Stimulated activated effector memory CD8-positive, alpha-beta T cell treated with anti-CD3 and anti-CD28 coated beads, Interleukin-12 subunit alpha, Interleukin-12 subunit beta, amount 100 ng/mL, for 72 hours (primary cell): ENCODE results near the gene FOXJ2.
"Not testable (repeated sequence)": the region's sequence is repeated elsewhere in the genome, so short reads cannot be mapped to it uniquely, and the experiment has no call there.

Experiments
- ATAC-seq: fragments of 150-1000 bp; cut with Tn5 transposase; 2 replicates; pipeline ENCODE4 v1.10.0; 2021
- DNase-seq, 2 donors: peaks; one replicate each; pipeline ENCODE4 v3.0.0; 2021 to 2022; ENCODE audit warnings: low spot score in 2 of 2
- H3K27ac Mint-ChIP-seq: one replicate; pipeline ENCODE4 v1.8.0; 2022; ENCODE audit warnings: mild to moderate bottlenecking, mixed read lengths
- H3K36me3 Mint-ChIP-seq: one replicate; pipeline ENCODE4 v1.8.0; 2022; ENCODE audit warnings: mild to moderate bottlenecking, mixed read lengths
- H3K4me1 Mint-ChIP-seq: one replicate; pipeline ENCODE4 v1.8.0; 2022; ENCODE audit warnings: mixed read lengths
- H3K4me3 Mint-ChIP-seq: one replicate; pipeline ENCODE4 v1.8.0; 2022; ENCODE audit warnings: mild to moderate bottlenecking, mixed read lengths
- H3K9me3 Mint-ChIP-seq: one replicate; pipeline ENCODE4 v1.8.0; 2022; ENCODE audit warnings: mixed read lengths

FOXJ2 gene

GRCh38 chr12:8014836-8015235 lies 17.7 kb upstream of the FOXJ2 start:
- Mint-ChIP-seq H3K9me3 (no peaks in the 10 kb centered on the region), H3K4me1 (no peaks in the 10 kb centered on the region), H3K27ac (no peak overlapping the region), H3K4me3 (no peak overlapping the region), H3K36me3 (no peaks in the 10 kb centered on the region)
- no peak for DNase-seq
- ATAC-seq, result no peak

- H3K9me3 Mint-ChIP-seq, ATAC-seq, DNase-seq, H3K27ac Mint-ChIP-seq, H3K4me1 Mint-ChIP-seq, H3K36me3 Mint-ChIP-seq: not testable (repeated sequence)
- peak overlapping the region; percentile 57 for H3K4me3 Mint-ChIP-seq
Measured at GRCh38 chr12:8018213-8018612, 14.3 kb upstream of the FOXJ2 start.

- H3K4me3 Mint-ChIP-seq, result peak overlapping the region; percentile 57
- H3K9me3 Mint-ChIP-seq, result no peaks in the 10 kb centered on the region
- H3K36me3 Mint-ChIP-seq, result no peaks in the 10 kb centered on the region
- no peak overlapping the region for H3K27ac Mint-ChIP-seq
- ATAC-seq (peak; percentile 76), DNase-seq (peak; percentile 13 to 72)
- no peaks in the 10 kb centered on the region for H3K4me1 Mint-ChIP-seq
Measured at GRCh38 chr12:8018666-8019581, 13.6 kb upstream of the FOXJ2 start.

- no peaks in the 10 kb centered on the region for H3K9me3 Mint-ChIP-seq
- peaks cover 6% of the 10 kb centered on the region for H3K4me1 Mint-ChIP-seq
- H3K36me3 Mint-ChIP-seq, result peaks cover 19% of the 10 kb centered on the region
- H3K4me3 Mint-ChIP-seq, result peak overlapping the region; percentile 96
- DNase-seq (peak; percentile 79 to 96), ATAC-seq (peak; percentile 98)
- peak overlapping the region; percentile 99 for H3K27ac Mint-ChIP-seq
Measured at GRCh38 chr12:8026291-8026900, 6.1 kb upstream of the FOXJ2 start.

- no peaks in the 10 kb centered on the region for H3K9me3 Mint-ChIP-seq
Measured at GRCh38 chr12:8027856-8028255, 4.7 kb upstream of the FOXJ2 start.

GRCh38 chr12:8028267-8028666 lies 4.2 kb upstream of the FOXJ2 start:
- H3K4me3 Mint-ChIP-seq, result peak overlapping the region; percentile 96
- H3K4me1 Mint-ChIP-seq, result peaks cover 12% of the 10 kb centered on the region
- ATAC-seq, result no peak
- H3K27ac Mint-ChIP-seq, result no peak overlapping the region
- no peaks in the 10 kb centered on the region for H3K9me3 Mint-ChIP-seq
- no peak for DNase-seq
- H3K36me3 Mint-ChIP-seq, result peaks cover 19% of the 10 kb centered on the region

More at GRCh38 chr12:8027856-8028255, 4.7 kb upstream of the FOXJ2 start:
- Mint-ChIP-seq H3K4me1 (peaks cover 11% of the 10 kb centered on the region), H3K36me3 (peaks cover 19% of the 10 kb centered on the region), H3K4me3 (peak overlapping the region; percentile 96), H3K27ac (peak overlapping the region; percentile 99)
- DNase-seq (no peak), ATAC-seq (no peak)

GRCh38 chr12:8030189-8030588 lies 2.3 kb upstream of the FOXJ2 start:
- Mint-ChIP-seq H3K4me1 (peaks cover 31% of the 10 kb centered on the region), H3K9me3 (no peaks in the 10 kb centered on the region), H3K36me3 (peaks cover 21% of the 10 kb centered on the region), H3K27ac (no peak overlapping the region), H3K4me3 (no peak overlapping the region)
- ATAC-seq (no peak), DNase-seq (no peak)

GRCh38 chr12:8031017-8031416 lies 1.5 kb upstream of the FOXJ2 start:
- not testable (repeated sequence) for H3K9me3 Mint-ChIP-seq, ATAC-seq, DNase-seq, H3K27ac Mint-ChIP-seq
- H3K4me1 Mint-ChIP-seq, result peaks cover 39% of the 10 kb centered on the region
- peaks cover 19% of the 10 kb centered on the region for H3K36me3 Mint-ChIP-seq
- H3K4me3 Mint-ChIP-seq, result peak overlapping the region; percentile 86

GRCh38 chr12:8031872-8032241 lies 659 bp upstream of the FOXJ2 start:
- Mint-ChIP-seq H3K27ac (peak overlapping the region; percentile 74), H3K4me1 (peaks cover 46% of the 10 kb centered on the region), H3K36me3 (peaks cover 17% of the 10 kb centered on the region), H3K9me3 (no peaks in the 10 kb centered on the region), H3K4me3 (peak overlapping the region; percentile 86)
- DNase-seq (no peak), ATAC-seq (no peak)

GRCh38 chr12:8033153-8034044 lies 883 bp downstream of the FOXJ2 start:
- peaks cover 12% of the 10 kb centered on the region for H3K36me3 Mint-ChIP-seq
- peak; percentile 50 for ATAC-seq
- H3K4me1 Mint-ChIP-seq, result peaks cover 57% of the 10 kb centered on the region
- H3K27ac Mint-ChIP-seq, result peak overlapping the region; percentile 74
- H3K9me3 Mint-ChIP-seq, result no peaks in the 10 kb centered on the region
- peak overlapping the region; percentile 86 for H3K4me3 Mint-ChIP-seq
- DNase-seq, result peak; percentile 19 to 72

GRCh38 chr12:8034802-8035201 lies 2.3 kb downstream of the FOXJ2 start:
- H3K4me3 Mint-ChIP-seq, result peak overlapping the region; percentile 86
- peaks cover 13% of the 10 kb centered on the region for H3K36me3 Mint-ChIP-seq
- DNase-seq (no peak), ATAC-seq (no peak)
- peaks cover 66% of the 10 kb centered on the region for H3K4me1 Mint-ChIP-seq
- peak overlapping the region; percentile 74 for H3K27ac Mint-ChIP-seq
- no peaks in the 10 kb centered on the region for H3K9me3 Mint-ChIP-seq

GRCh38 chr12:8035440-8036010 lies 3.0 kb downstream of the FOXJ2 start:
- peak overlapping the region; percentile 86 for H3K4me3 Mint-ChIP-seq
- DNase-seq, result no peak
- no peak for ATAC-seq
- H3K9me3 Mint-ChIP-seq, result no peaks in the 10 kb centered on the region
- peaks cover 21% of the 10 kb centered on the region for H3K36me3 Mint-ChIP-seq
- peak overlapping the region; percentile 74 for H3K27ac Mint-ChIP-seq
- peaks cover 66% of the 10 kb centered on the region for H3K4me1 Mint-ChIP-seq

- Mint-ChIP-seq H3K9me3 (no peaks in the 10 kb centered on the region), H3K4me1 (peaks cover 66% of the 10 kb centered on the region), H3K4me3 (peak overlapping the region; percentile 48), H3K36me3 (peaks cover 29% of the 10 kb centered on the region), H3K27ac (peak overlapping the region; percentile 74)
- no peak for ATAC-seq
- no peak for DNase-seq
Measured at GRCh38 chr12:8036346-8036745, 3.8 kb downstream of the FOXJ2 start.

- ATAC-seq (no peak), DNase-seq (no peak)
- peaks cover 62% of the 10 kb centered on the region for H3K4me1 Mint-ChIP-seq
- H3K4me3 Mint-ChIP-seq, result peak overlapping the region; percentile 48
- peaks cover 37% of the 10 kb centered on the region for H3K36me3 Mint-ChIP-seq
- H3K27ac Mint-ChIP-seq, result peak overlapping the region; percentile 74
- H3K9me3 Mint-ChIP-seq, result no peaks in the 10 kb centered on the region
Measured at GRCh38 chr12:8037046-8037663, 4.6 kb downstream of the FOXJ2 start.
